LHCN-M2 (cell line): ENCODE results near the gene EPB41L2. TPM values are rescaled to one million over a fixed set of nuclear protein-coding genes. Genes with fewer than 3 reads are reported as not detected.
A peak's percentile ranks its signal among the peaks of the same experiment; 100 is the strongest.

ENCODE experiments used
- DNase-seq: peaks from one replicate; pipeline ENCODE4 v3.0.0-alpha.2; 2012; ENCODE audit warnings: low read depth
- total RNA-seq: library from RNA; depleted of rRNA; stranded (reverse); fragments of >200 nt; gene quantifications from 2 replicates; pipeline ENCODE4 v1.2.3, GENCODE V29; 2014

Gene EPB41L2
- total RNA-seq, 1 experiment from 2014 or later = 26.2 TPM

- peak; percentile 14 for DNase-seq
Measured at GRCh38 chr6:131062241-131063027, 611 bp downstream of the EPB41L2 start.

DNA sequence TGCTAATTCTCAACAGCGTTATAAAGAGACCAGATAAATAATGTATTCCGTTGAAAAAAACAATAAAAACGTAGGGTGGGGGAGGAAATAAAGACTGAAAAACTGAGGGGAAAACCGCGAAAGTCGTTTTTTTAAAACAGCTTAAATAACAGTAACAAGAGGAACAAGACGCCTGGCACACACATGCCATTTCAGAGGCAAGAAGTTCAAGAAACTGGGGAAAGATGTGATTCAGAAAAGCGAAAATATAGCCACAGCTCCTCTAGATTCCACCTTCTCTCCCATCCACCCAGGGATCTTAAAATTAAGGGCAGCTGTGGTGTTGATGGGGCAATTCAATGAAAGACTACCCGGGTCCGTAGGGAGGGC is 1.3 kb downstream of the EPB41L2 start:
- no peak for DNase-seq

- no peak for DNase-seq
Measured at GRCh38 chr6:131061041-131061750, 1.8 kb downstream of the EPB41L2 start.

DNA sequence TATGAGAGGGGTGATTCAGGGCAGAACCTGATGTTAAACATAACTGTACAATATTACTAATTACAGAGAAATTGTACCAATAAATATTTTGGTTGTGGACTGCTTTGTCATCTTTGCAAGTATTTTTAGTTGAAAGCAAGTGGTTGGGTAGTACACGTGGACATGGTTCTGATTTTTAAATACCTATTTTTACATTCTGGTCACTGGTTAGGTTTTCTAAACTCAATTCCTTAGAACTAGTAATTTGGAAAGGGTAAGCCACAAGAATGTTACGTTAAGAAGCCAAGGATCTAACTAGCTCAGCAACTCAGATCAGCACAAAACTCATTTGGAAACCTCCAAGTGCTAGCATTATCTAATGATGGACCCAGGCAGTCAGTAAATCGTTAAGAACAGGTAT is 2.7 kb downstream of the EPB41L2 start:
- no peak for DNase-seq

- no peak for DNase-seq
Measured at GRCh38 chr6:131059486-131059885, 3.6 kb downstream of the EPB41L2 start.

DNA sequence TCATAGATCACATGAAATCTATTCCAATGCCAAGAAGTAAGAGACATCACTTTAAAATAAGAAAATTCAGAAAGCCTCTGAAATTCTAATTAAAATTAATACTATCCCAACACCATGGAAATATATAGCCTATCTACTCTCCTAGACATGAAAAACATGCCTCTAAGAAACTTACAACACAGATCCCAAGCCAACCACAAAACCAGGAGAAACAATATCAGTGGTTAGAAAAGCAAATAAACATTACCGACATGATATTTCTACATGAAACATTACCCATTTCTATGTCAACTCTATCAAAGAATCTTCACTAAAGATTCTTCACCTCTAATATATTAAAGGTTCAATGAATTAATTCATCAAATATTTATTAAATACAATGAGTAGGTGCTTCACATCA is 4.8 kb downstream of the EPB41L2 start:
- no peak for DNase-seq

DNA sequence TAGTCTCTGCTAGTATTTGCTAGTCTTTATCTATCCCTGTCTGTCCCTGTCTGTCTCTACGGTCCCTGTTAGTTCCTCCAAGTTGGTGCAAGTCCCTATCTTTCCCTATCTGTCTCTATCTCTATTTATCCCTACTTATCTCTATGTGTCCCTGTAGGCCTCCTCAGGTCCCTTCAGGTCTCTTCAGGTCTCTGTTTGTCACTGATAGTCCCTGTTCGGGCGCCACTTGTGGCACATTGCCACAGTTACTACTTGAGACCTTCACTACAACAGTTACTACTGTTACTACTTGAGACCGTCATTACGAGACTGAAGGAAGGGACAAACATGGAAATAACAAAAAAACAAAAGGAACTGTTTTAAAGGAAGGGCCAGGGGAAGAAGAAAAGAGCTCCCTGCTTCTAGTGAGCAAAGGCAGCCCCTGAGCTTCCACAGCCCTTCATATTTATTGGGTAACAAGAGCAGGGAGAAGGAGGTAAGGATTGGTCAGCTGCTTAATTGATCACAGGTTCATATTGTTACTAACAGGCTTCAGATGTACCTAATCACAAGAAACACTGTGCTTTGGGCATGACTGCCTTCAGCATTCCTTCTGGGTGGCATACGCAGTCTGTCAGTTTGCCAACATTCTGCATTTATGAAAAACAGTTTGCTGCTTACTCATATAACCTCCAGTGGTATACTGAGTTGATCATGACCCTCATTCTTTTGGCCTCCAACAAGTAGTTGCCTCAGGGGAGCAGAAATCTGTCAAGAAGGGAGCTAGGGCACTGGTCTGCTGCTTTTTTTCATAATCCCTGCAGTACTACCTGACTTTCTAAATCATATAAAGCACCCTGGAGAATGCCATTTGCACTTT is 8.4 kb downstream of the EPB41L2 start:
- DNase-seq = no peak

- DNase-seq = no peak
Measured at GRCh38 chr6:131053546-131054240, 9.4 kb downstream of the EPB41L2 start.

- no peak for DNase-seq
Measured at GRCh38 chr6:131052181-131052580, 10.9 kb downstream of the EPB41L2 start.

DNA sequence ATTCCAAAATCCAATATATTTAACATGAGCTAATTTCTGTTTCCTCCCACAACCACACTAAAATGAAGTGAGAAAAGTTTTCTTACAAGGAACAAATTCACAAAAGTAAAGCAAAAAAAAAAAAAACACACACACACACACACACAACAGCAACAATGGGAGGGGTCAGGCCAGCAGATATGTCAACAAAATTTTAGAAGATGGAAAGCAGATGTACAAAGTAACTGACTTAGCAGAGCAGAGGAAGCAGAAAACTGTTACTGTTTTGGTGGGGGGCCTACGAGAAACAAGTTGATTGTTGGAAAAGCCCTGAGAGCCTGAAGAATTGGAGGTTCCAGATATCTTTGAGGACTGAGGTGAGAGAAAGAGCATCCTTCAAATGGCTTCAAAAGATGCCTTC is 11.7 kb downstream of the EPB41L2 start:
- DNase-seq = no peak

DNA sequence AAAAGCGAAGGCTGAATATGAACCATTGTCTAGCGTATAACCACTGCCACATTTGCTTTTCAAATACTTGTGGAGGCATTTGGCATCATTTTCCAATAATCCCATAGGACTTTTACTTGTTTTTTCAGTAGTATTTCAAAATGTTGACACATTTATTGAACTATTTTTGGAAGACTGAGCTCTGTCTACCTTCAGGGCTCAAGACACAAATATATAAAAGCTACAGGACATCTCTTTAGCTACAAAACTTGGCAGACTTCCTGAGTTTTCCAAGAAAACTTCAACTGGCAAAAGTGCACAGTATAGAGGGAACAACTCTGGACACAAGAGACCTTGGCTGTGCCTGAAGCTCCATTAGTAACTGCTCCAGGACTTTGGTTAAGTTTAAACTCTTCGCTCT is 13.4 kb downstream of the EPB41L2 start:
- no peak for DNase-seq

DNA sequence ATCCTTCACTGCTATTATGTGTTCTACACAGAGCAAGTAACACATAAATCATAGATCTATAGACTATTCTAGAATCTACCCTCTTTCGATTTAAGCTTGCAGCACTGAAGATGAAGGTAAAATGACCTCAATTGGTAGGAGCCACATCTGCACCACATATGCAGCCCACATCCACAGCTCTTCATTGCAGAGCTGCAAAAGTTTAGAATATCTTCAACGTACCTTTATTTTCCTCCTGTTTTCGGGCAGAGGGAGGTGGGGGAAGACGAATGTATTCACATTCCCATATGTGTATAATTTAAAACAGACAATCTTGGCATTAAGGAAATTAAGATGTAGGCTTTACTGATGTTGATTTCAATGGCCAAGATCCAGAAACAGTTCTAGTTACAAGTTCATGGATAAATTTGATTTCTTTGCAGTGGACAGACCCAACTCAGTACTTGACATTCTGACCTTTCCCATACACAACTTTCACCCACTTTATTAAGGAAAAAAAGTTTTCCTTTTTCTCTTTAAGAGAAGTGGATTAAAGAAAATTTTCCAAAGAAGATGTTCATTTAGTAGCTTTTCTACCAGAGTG is 14.0 kb downstream of the EPB41L2 start:
- no peak for DNase-seq

- no peak for DNase-seq
Measured at GRCh38 chr6:131048459-131048858, 14.6 kb downstream of the EPB41L2 start.

DNA sequence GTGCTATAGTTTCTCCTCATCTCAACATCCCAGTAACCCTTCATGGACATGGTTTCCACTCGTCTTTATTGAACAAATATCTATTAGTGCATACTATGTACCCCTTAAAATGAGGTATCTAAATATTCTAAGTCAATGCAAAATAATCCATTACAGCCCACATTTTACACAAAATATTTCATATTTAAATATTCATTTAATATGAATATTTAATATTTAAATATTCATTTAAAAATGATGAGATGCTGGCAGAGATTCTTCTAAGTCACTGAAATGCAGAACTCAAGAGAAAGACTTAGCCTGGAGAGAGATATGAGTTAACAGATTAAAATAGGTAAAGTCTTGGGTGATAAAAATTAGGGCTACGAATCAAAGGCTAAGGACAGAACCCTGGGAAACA is 17.9 kb downstream of the EPB41L2 start:
- DNase-seq = no peak

- DNase-seq = no peak
Measured at GRCh38 chr6:131043902-131044447, 19.1 kb downstream of the EPB41L2 start.

DNA sequence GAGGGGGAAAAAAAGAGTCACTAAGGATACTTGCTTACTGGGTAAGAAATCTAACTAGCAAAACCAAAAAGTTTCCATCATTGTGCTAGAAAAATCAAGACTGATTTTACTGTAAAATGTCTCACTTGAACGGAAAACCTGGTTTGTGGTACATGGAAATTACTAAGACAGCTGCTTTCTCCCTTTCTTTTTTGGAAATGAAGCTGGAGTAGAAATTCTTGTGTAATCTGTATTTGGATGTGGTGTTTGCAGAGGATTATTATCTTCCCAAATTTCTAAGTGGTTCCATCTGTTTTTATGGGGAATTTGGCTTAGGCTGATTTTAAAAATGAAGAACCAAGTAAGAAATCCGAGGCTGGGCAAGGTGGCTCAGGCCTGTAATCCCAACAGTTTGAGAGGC is 20.4 kb downstream of the EPB41L2 start:
- DNase-seq = no peak

DNA sequence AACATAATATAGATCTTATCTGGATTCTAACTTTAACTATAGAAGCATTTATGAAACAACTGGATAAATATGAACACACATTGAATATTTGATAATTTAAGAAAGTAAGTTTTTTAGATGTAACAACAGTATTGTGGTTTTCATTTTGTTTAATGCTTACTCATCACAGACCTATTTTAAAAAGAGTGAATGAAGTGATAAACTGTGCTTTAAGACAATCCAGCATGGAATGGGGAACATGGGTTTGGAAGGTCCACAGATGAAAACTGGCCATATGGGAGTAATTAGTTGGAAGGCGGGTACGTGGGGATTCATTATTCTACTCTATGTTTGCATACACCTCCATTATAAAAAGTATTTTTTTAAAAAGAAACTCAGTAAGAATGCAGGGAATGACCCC is 21.2 kb downstream of the EPB41L2 start:
- no peak for DNase-seq

GRCh38 chr6:131040866-131041265 is 22.2 kb downstream of the EPB41L2 start:
- no peak for DNase-seq

DNA sequence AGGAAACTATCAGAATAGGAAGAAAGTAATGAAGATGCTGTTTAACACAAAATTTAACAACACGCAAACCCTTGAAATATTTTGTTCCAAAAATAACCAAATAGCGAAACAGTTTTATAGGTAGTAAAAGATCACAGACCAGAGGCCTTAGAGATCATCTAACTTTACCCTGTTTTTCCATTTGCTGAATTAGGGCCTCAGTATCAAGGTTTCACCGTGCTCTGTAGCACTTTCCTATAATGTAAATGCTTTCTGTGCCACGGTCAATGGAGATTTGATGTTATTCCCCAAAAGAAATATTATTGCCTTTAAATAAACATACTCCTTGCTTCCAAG is 23.7 kb downstream of the EPB41L2 start:
- DNase-seq = no peak

GRCh38 chr6:131038597-131039344 is 24.3 kb downstream of the EPB41L2 start:
- no peak for DNase-seq
